HT1080 (cell line): Measurements from ENCODE around the gene MAGI3. TPM values are rescaled to one million over a fixed set of nuclear protein-coding genes. Genes with fewer than 3 reads are reported as not detected.

Source experiments
- DNase-seq: peaks from one replicate; pipeline ENCODE4 v3.0.0-alpha.2; 2015; ENCODE audit warnings: low read depth
- polyA plus RNA-seq, 2 experiments: library from polyadenylated mRNA; depleted of rRNA; stranded (reverse); fragments of >200 nt; gene quantifications; 2 replicates each; pipeline ENCODE4 v1.2.3, GENCODE V29; 2015
- total RNA-seq: library from RNA; depleted of rRNA; stranded (reverse); fragments of >200 nt; shearing (Covaris generic); gene quantifications from 2 replicates; pipeline ENCODE4 v1.2.3, GENCODE V29; 2014; rRNA removed

MAGI3 gene
- total RNA-seq = 6.4 and 7.8 TPM in 2 replicates
- 3.4 and 4.6 TPM in 2 replicates for polyA plus RNA-seq (2015; cell fraction: cytosol; rRNA removed)
- 5.4 and 6.0 TPM in 2 replicates for polyA plus RNA-seq (2015; cell fraction: nucleus; rRNA removed)

DNA sequence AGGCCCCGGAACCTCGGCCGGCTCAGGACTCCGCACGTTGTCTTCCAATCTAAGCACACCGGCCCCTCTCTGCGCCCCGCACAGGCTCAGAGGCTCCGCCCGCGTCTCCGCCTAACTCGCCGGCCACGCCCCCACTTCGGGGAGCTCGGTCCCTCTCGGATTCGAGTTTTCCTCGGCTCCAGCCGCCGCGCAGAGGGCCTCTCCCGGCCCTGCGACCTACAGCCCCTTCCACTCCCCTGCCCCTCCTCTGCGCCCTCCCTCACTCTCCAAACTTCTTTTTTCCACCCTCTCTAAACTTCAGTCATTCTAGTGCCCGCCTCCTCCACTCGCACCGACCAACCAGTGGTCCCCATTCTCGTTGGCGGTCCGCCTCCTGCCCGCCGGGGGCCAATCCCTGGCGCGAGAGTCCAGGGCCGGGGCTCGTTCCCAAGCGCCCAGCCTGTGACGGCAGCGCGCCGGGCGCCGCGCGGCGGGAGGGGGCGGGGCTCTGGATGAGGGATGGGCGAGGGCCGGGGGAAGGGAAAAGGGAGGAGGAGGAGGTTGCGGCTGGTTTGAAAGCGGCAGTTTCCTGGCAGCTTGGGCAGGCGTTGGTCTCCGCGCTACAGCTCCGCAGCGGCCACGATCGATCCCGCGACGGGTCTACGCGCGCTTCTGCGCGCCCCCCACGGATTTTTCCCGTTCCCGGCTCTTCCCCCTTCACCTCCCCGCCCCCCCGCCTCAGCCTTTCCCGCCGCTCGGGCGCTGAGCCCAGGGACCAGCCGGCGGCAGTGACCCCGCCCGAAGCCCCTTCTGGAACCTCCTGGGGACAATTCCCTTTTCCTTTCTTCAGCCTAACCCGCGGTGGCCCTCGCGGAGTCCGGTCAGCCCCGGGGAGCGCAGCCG, at the start of gene MAGI3:
MAGI3 (plus strand) TSS at position 563 of the 882 bp plus-strand sequence. CDS start 519 bp downstream, outside the sequence.
- DNase-seq = peak; percentile 99

- peak; percentile 49 for DNase-seq
These were observed 36.7 kb upstream of the MAGI3 start for GRCh38 chr1:113353580-113353979.

DNA sequence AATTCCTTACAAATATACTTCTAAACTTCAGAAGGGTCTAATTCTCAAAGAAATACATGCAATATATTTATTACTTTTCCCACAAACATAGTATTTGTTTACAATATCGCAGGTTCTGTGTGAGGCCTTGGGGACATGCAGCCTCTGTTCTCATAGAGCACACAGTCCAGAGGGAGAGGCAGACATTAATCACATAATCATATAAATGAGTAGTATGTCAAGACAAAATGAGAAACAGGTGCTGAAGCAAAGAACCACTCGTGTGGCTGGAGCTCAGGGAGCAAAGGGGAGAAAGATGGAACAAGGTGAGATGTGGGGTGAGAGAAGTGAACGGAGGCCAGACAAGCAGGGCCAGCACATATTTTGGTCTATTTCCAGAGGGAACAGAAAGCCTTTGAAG, 26.4 kb upstream of the MAGI3 start:
- DNase-seq = no peak

- no peak for DNase-seq
These were observed 21.3 kb upstream of the MAGI3 start for GRCh38 chr1:113369040-113369439.

GRCh38 chr1:113369699-113370098, 20.6 kb upstream of the MAGI3 start:
- no peak for DNase-seq

- no peak for DNase-seq
These were observed 19.4 kb upstream of the MAGI3 start for GRCh38 chr1:113370868-113371267.

DNA sequence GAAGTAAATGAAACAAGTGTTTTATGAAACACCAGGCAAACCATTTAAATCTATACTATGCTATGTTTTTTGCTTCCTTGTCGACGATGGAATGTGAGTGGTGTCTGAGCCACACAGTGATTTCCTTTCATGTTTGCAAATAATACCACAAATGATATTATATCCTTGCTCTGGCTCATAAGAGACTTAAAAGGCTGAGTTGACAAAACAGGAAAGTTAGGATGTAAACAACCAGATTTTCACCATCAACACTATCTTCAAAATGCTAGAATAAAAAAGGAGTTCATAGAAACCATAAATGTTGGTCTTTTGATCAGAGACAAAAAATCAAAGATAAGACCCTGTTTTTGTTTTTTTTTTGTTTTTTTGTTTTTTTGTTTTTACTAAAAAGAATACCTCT, 17.8 kb upstream of the MAGI3 start:
- no peak for DNase-seq

DNA sequence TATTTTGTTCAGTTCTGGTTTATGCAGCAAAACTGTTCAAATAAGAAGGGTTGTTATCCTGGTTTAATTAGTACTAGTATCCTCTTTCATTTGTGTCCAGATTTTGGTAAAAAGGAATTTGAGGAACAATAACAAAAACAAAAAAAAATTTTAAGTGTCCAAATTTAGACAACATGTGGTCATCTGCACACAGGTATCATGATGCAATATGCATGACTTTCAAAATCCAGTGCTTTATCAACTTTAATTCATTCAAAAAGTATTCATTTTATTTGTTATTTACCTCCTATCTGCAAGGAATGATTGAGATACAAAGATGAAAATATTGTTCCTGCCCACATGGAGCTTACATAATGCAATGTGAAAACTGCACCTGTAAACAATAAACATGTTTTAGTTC, 16.7 kb upstream of the MAGI3 start:
- DNase-seq = no peak

DNA sequence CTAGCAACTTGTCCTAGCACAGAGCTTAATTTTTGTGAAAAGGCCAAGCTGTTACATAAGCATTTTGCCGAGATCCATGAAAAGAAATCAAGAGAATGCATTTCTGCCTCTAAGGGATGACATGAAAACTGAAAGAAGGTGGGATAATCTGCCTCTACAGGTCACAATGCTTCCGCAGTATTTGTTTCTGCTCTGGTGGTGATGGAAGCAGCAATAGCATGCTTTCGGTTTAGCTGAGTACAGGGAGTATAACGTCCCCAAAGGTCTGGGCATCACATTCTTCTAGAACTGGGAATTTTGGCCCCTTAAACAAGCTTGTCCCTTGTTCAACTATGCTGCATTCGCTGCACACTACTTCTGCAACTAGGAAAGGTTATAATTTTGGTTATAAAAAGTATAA, 14.4 kb upstream of the MAGI3 start:
- DNase-seq = peak; percentile 9

DNA sequence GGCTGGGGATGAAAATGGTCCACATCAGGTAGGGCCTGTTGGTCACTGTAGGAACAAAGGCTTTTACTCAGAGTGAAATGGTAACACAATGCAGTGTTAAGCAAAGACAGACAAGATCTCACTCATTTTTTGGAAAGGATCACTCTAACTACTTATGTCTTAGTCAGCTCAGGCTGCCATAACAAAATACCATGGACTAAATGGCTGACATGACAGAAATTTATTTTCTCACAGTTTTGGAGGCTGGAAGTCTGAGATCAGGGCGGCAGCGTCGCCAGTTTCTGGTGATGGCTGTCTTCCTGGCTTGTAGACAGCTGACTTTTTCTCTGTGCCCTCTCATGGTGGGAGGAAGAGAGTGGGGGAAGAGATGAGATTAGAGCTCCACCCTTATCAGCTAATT, 10.2 kb upstream of the MAGI3 start:
- DNase-seq = no peak

GRCh38 chr1:113388017-113388620, 2.2 kb upstream of the MAGI3 start:
- DNase-seq = no peak

DNA sequence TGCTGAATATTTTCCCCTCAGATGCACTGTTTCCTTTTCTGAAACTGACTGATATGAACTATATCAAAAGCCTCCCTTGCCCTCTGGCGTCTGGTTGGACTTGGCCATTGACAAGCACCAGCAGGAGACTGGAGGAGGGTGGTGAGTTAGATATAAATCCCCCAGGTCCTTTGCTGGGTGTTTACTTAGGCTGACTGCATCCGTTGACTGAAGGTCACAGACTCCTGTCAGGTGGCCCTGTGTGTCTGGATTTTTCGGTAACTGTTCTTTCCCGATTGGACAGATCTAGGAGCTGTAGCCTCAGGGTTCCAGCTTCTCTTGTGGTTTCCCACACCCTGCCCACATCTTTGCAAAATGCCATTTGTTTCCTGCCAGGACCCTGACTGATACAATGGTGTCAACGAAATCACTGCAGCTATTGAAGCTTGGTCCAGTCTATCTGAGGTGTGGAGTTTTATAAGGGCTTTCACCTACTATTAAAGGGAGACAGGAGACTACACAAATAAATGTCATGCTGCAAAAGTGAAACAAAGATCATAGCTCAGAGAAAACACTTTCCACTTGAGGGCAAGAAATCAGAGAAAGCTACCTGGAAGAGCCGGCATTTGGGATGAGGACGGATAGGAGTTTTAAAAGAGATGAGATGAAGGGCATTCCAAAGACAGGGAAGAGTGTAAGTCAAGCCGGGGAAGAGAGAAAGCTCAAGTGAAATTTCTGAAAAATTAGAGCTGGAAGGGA, 1.5 kb upstream of the MAGI3 start:
- peak; percentile 73 for DNase-seq

GRCh38 chr1:113389359-113389952, 859 bp upstream of the MAGI3 start:
- DNase-seq = no peak

- DNase-seq = peak; percentile 55
These were observed 745 bp downstream of the MAGI3 start for GRCh38 chr1:113390871-113391648.

- DNase-seq = no peak
These were observed 1.4 kb downstream of the MAGI3 start for GRCh38 chr1:113391649-113392271.

GRCh38 chr1:113392541-113393128, 2.3 kb downstream of the MAGI3 start:
- DNase-seq = no peak

DNA sequence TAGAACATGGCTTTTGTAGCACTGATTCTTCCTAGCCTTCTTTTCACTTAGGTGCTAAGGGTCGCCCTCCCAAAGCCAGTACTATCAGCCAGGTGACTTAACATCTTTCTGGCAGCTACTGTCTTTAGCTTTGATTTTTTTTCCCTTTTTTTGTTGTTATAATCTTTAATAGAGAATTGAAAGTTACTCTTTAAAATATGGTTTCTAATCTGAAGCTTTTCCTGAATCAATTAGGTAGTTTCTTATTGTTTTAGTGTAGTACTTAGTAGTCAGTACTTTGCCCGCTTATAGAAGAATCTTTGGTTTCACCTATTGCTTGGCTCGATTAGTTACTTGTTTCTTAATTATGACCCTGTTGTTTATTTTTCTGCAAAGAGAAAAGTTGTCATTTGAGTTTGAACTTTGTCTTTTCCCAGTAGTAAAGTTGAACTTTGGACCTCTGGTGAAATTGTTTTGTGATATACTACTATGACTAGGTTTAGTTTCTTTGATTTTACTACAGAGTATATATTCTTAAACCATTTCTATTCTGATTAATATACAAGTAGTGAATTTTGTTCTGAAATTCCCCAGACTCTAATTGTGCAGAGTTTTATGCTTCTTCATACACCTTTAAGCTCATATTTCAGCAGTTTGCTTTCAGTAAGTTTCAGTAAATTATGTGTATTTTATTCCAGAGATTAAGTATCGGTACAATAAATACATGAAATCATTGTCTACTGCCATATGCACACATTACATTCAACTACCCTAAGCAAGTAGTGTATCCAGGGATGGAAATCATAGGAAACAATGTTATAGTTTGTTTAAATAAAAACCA, 3.9 kb downstream of the MAGI3 start:
- no peak for DNase-seq

DNA sequence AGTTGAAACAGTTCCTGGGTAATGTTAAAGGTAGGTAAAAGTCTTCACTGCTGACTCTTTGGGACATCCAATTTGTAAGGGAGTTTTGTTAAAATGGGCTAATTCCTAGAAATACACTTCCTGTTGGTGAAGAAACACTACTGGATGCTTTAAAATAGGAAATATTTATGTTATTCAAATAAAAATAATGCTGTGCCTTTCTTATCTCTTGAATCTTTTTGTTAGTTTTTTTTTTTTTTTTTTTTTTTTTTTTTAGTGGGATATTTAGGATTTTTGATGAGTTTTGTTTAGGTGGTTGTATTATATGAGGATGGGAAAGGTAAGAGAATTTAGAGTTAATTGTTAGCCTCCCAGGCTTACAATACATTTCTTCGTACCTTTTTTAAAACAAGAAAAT, 4.5 kb downstream of the MAGI3 start:
- DNase-seq = no peak

DNA sequence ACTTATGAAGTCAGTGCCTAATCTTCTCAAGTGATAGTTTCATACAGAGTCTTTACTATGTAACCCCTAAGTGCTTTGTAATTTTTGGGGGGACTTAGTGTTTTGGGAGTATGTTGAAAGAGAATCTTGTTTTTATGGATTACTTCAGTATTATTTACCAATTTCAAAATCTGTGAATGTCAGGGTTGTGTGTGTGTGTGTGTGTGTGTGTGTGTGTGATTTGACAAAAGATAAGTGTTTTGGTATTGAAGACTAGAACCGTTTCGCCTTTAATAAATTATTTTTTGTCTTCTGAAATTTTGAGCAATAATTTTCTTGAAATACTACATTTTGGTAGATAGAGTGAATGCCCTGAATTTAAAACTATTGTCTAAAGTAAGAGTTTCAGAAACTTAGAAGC, 5.8 kb downstream of the MAGI3 start:
- DNase-seq = no peak
